Loucy (cell line): ENCODE measurements around the gene TRPV4.

Experiments used
- H2AFZ ChIP-seq: fragments of 200-600 bp; sonication (generic); 2 replicates; pipeline ENCODE4 v1.6.0; 2016; ENCODE audit warnings: antibody characterized with exemption, mild to moderate bottlenecking, low read length, moderate library complexity
- H3F3A ChIP-seq: fragments of 200-600 bp; 2 replicates; pipeline ENCODE4 v1.6.0; 2016; ENCODE audit warnings: antibody characterized with exemption, low read depth, mild to moderate bottlenecking
- H3K27me3 ChIP-seq: fragments of 200-600 bp; sonication (generic); 2 replicates; pipeline ENCODE4 v1.6.1; 2014; ENCODE audit warnings: low read length, mild to moderate bottlenecking; ENCODE audit not compliant: insufficient read depth, poor library complexity, severe bottlenecking
- H3K36me3 ChIP-seq: fragments of 200-600 bp; sonication (generic); 2 replicates; pipeline ENCODE4 v1.6.1; 2016; ENCODE audit warnings: low read length; ENCODE audit not compliant: insufficient read depth
- H3K4me1 ChIP-seq: fragments of 200-600 bp; sonication (generic); 2 replicates; pipeline ENCODE4 v1.5.1; 2014; ENCODE audit warnings: low read length, mild to moderate bottlenecking; ENCODE audit not compliant: insufficient read depth, poor library complexity, severe bottlenecking
- H3K4me2 ChIP-seq: fragments of 200-600 bp; sonication (generic); 2 replicates; pipeline ENCODE4 v1.6.0; 2014; ENCODE audit warnings: antibody characterized with exemption, low read length, low read depth, mild to moderate bottlenecking; ENCODE audit not compliant: poor library complexity, severe bottlenecking
- H3K4me3 ChIP-seq: fragments of 200-600 bp; sonication (generic); 2 replicates; pipeline ENCODE4 v1.5.1; 2014; ENCODE audit warnings: low read length, mild to moderate bottlenecking, mixed read lengths; ENCODE audit not compliant: poor library complexity, severe bottlenecking
- H3K79me2 ChIP-seq: fragments of 200-600 bp; sonication (generic); 2 replicates; pipeline ENCODE4 v1.6.1; 2014; ENCODE audit warnings: low read length; ENCODE audit not compliant: insufficient read depth
- H3K9ac ChIP-seq: fragments of 200-600 bp; sonication (generic); 2 replicates; pipeline ENCODE4 v1.6.0; 2014; ENCODE audit warnings: mild to moderate bottlenecking, low read depth, low read length, moderate library complexity; ENCODE audit not compliant: poor library complexity, severe bottlenecking
- H3K9me2 ChIP-seq: fragments of 200-600 bp; sonication (generic); replicated peaks from 2 replicates; pipeline ENCODE4 v1.6.1; 2016; ENCODE audit warnings: low read depth, low read length, mixed read lengths
- H3K9me3 ChIP-seq: fragments of 200-600 bp; sonication (generic); 2 replicates; pipeline ENCODE4 v1.6.1; 2014; ENCODE audit warnings: mild to moderate bottlenecking, antibody characterized with exemption, low read length, low read depth; ENCODE audit not compliant: insufficient read depth
- H4K20me1 ChIP-seq: fragments of 200-600 bp; sonication (generic); 2 replicates; pipeline ENCODE4 v1.6.0; 2014; ENCODE audit warnings: antibody characterized with exemption, low read length, mild to moderate bottlenecking; ENCODE audit not compliant: insufficient read depth, poor library complexity, severe bottlenecking
- CTCF ChIP-seq: fragments of 200-600 bp; sonication (generic); conservative IDR thresholded peaks from 2 replicates; pipeline ENCODE4 v1.5.1; 2014; ENCODE audit warnings: mild to moderate bottlenecking, antibody characterized with exemption, low read length
- EZH2phosphoT487 ChIP-seq: fragments of 200-600 bp; IDR thresholded peaks from 2 replicates; pipeline ENCODE4 v1.6.1; 2018; ENCODE audit warnings: antibody characterized with exemption, mild to moderate bottlenecking, moderate library complexity, borderline replicate concordance

The TRPV4 gene

GRCh38 chr12:109777544-109777943, 55.7 kb downstream of the TRPV4 start:
- Histone ChIP-seq H4K20me1 (no peaks in the 10 kb centered on the region), H3K36me3 (no peaks in the 10 kb centered on the region), H3F3A (no peaks in the 10 kb centered on the region), H3K9ac (peak overlapping the region; percentile 23), H3K4me3 (peak overlapping the region; percentile 51), H3K4me1 (peaks cover 8% of the 10 kb centered on the region), H3K27me3 (no peaks in the 10 kb centered on the region), H3K79me2 (no peaks in the 10 kb centered on the region), H3K4me2 (peak overlapping the region; percentile 70), H3K9me3 (no peaks in the 10 kb centered on the region), H3K9me2 (no peaks in the 10 kb centered on the region), H2AFZ (peak overlapping the region; percentile 68)
- TF ChIP-seq EZH2phosphoT487: no peak
- no peak for TF ChIP-seq CTCF

- TF ChIP-seq EZH2phosphoT487: no peak
- TF ChIP-seq CTCF: no peak
- Histone ChIP-seq H3K4me1 (peaks cover 8% of the 10 kb centered on the region), H3K9ac (peak overlapping the region; percentile 23), H3K36me3 (no peaks in the 10 kb centered on the region), H3K79me2 (no peaks in the 10 kb centered on the region), H2AFZ (no peak overlapping the region), H3F3A (no peaks in the 10 kb centered on the region), H3K4me3 (peak overlapping the region; percentile 51), H3K4me2 (peak overlapping the region; percentile 70), H3K9me2 (no peaks in the 10 kb centered on the region), H3K27me3 (no peaks in the 10 kb centered on the region), H4K20me1 (no peaks in the 10 kb centered on the region), H3K9me3 (no peaks in the 10 kb centered on the region)
Measured at GRCh38 chr12:109776624-109777023, 56.6 kb downstream of the TRPV4 start.

- H3K9me2 ChIP-seq: no peaks in the 10 kb centered on the region
- H3K4me3 ChIP-seq: no peak overlapping the region
- H3K9me3 ChIP-seq: no peaks in the 10 kb centered on the region
- no peaks in the 10 kb centered on the region for H3K27me3 ChIP-seq
- no peaks in the 10 kb centered on the region for H3F3A ChIP-seq
- H3K4me1 ChIP-seq: peaks cover 8% of the 10 kb centered on the region
- H3K36me3 ChIP-seq: no peaks in the 10 kb centered on the region
- H3K4me2 ChIP-seq: no peak overlapping the region
- no peaks in the 10 kb centered on the region for H3K79me2 ChIP-seq
- H3K9ac ChIP-seq: no peak overlapping the region
- peak; percentile 96 for TF ChIP-seq CTCF
- no peak for TF ChIP-seq EZH2phosphoT487
- H2AFZ ChIP-seq: 0 out of 2 replicates have a peak overlapping the region, but pooled peaks have one; percentile 10
- H4K20me1 ChIP-seq: no peaks in the 10 kb centered on the region
Measured at GRCh38 chr12:109775172-109775881, 57.9 kb downstream of the TRPV4 start.
